ENCODE measurements around the gene FANCI.

The FANCI gene

GRCh38 chr15:89358435-89358754 lies 114.6 kb downstream of the FANCI start:
- Histone ChIP-seq H3K9me3 (ENCODE audit: low read length) (no peaks in the 10 kb centered on the region), H3K4me1 (ENCODE audit: insufficient read depth, low read length) (peaks cover 5% of the 10 kb centered on the region), H3K27me3 (ENCODE audit: control insufficient read depth in 1 of 2, insufficient read depth in 2 of 2, low read length in 2 of 2) (peaks cover 45 to 97% of the 10 kb centered on the region in 2 donors), H3K27ac (ENCODE audit: low read depth, low read length) (no peak overlapping the region), H3K4me3 (ENCODE audit: low read depth in 1 of 2, low read length in 2 of 2) (peak overlapping the region in 1 of 2 donors; percentile 43), H3K36me3 (ENCODE audit: insufficient read depth, low read length) (no peaks in the 10 kb centered on the region), H3K9ac (ENCODE audit: low read length) (no peak overlapping the region)

DNA sequence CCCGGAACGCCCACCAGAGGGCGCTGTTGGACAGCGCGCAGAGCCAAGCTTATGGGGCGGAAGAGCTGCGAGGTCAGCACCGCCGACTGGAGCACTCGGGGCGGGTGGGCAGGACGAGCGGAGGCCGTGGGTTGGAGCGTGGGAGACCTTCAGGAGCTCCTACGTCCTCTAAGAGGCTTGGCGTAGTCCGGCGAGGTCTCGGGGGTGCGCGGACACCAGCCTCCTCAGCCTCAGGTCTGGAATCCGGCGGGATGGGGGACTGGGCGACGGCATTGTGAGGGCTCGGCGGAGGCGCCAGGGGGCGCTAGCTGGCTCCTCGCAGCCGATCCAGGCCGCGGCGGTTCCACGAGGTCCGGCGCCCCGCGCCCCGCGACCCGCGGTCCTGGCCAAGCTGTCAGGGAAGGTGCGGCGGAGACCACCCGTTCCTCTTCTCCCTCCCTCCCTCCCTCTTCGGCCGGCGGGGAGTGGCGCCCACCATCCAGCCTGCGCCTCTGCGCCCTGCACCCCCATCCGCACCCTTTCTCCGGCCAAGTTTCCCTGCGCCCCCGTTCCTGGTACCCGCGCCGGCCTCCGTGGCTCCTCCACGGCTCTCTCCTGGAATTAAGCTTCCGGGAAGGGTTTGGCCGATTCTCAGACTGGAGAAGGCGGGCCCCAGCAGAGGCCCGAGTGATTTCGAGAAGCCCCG lies 115.1 kb downstream of the FANCI start:
- peaks cover 50 to 100% of the 10 kb centered on the region in 2 donors for H3K27me3 ChIP-seq (ENCODE audit: control insufficient read depth in 1 of 2, insufficient read depth in 2 of 2, low read length in 2 of 2)
- H3K27ac ChIP-seq (ENCODE audit: low read depth, low read length) = no peak overlapping the region
- H3K4me3 ChIP-seq (ENCODE audit: low read depth in 1 of 2, low read length in 2 of 2) = peak overlapping the region in 1 of 2 donors; percentile 43
- no peaks in the 10 kb centered on the region for H3K9me3 ChIP-seq (ENCODE audit: low read length)
- no peak overlapping the region for H3K9ac ChIP-seq (ENCODE audit: low read length)
- H3K36me3 ChIP-seq (ENCODE audit: insufficient read depth, low read length) = no peaks in the 10 kb centered on the region
- H3K4me1 ChIP-seq (ENCODE audit: insufficient read depth, low read length) = peaks cover 5% of the 10 kb centered on the region

DNA sequence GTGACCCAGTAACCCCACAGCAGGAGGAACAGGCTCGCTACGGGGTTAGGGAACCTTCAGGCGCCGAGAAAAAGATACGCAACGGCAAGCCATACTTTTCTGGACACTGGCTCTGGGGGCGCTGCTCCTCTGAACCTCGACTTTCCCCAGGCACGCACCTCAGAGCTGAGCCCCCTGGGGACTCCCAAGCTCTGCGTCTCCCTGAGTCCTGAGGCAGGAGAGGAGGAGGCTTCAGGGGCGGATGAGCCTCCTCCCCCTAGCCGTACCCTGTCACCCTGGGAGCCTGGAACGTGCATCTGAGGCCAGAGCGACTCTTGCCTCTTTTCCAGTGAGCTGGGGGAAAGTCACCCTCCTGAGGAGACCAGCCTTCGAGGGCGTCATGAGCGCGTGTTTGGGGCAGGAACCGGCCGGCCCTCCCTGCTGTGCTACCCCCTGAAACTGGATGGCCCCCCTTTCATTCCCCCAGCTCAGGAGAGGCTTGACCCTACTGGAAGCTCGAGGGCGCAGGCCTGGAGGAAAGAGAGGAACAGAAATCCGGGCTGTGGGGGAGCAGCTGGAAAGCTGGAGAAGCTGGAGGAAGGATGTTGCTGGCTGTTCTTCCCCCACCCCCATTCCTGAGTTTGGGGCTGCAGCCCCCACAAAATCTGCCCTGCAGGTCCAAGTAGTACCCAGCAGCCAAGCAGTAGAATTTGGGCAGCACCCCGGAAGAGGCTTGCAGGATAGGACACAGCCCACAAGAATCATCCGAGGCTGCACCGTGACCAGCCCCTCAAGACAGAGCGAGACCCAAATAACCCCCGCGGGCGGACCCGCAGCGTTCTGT lies 115.9 kb downstream of the FANCI start:
- H3K4me1 ChIP-seq (ENCODE audit: insufficient read depth, low read length) = peaks cover 5% of the 10 kb centered on the region
- no peaks in the 10 kb centered on the region for H3K9me3 ChIP-seq (ENCODE audit: low read length)
- H3K27ac ChIP-seq (ENCODE audit: low read depth, low read length) = no peak overlapping the region
- H3K4me3 ChIP-seq (ENCODE audit: low read depth in 1 of 2, low read length in 2 of 2) = no peak overlapping the region
- no peak overlapping the region for H3K9ac ChIP-seq (ENCODE audit: low read length)
- H3K36me3 ChIP-seq (ENCODE audit: insufficient read depth, low read length) = no peaks in the 10 kb centered on the region
- peaks cover 58 to 100% of the 10 kb centered on the region in 2 donors for H3K27me3 ChIP-seq (ENCODE audit: control insufficient read depth in 1 of 2, insufficient read depth in 2 of 2, low read length in 2 of 2)

- peaks cover 65 to 100% of the 10 kb centered on the region in 2 donors for H3K27me3 ChIP-seq (ENCODE audit: control insufficient read depth in 1 of 2, insufficient read depth in 2 of 2, low read length in 2 of 2)
- peaks cover 5% of the 10 kb centered on the region for H3K4me1 ChIP-seq (ENCODE audit: insufficient read depth, low read length)
- no peak overlapping the region for H3K9ac ChIP-seq (ENCODE audit: low read length)
- no peaks in the 10 kb centered on the region for H3K36me3 ChIP-seq (ENCODE audit: insufficient read depth, low read length)
- H3K4me3 ChIP-seq (ENCODE audit: low read depth in 1 of 2, low read length in 2 of 2) = no peak overlapping the region
- H3K27ac ChIP-seq (ENCODE audit: low read depth, low read length) = no peak overlapping the region
- H3K9me3 ChIP-seq (ENCODE audit: low read length) = no peaks in the 10 kb centered on the region
These were observed 116.7 kb downstream of the FANCI start for GRCh38 chr15:89360294-89360971.

- no peak overlapping the region for H3K4me3 ChIP-seq (ENCODE audit: low read depth in 1 of 2, low read length in 2 of 2)
- no peaks in the 10 kb centered on the region for H3K9me3 ChIP-seq (ENCODE audit: low read length)
- peaks cover 76 to 100% of the 10 kb centered on the region in 2 donors for H3K27me3 ChIP-seq (ENCODE audit: control insufficient read depth in 1 of 2, insufficient read depth in 2 of 2, low read length in 2 of 2)
- no peak overlapping the region for H3K27ac ChIP-seq (ENCODE audit: low read depth, low read length)
- peaks cover 5% of the 10 kb centered on the region for H3K4me1 ChIP-seq (ENCODE audit: insufficient read depth, low read length)
- no peak overlapping the region for H3K9ac ChIP-seq (ENCODE audit: low read length)
- no peaks in the 10 kb centered on the region for H3K36me3 ChIP-seq (ENCODE audit: insufficient read depth, low read length)
These were observed 117.8 kb downstream of the FANCI start for GRCh38 chr15:89361451-89362202.

- Histone ChIP-seq H3K4me3 (ENCODE audit: low read depth in 1 of 2, low read length in 2 of 2) (no peak overlapping the region), H3K9me3 (ENCODE audit: low read length) (no peaks in the 10 kb centered on the region), H3K27ac (ENCODE audit: low read depth, low read length) (no peak overlapping the region), H3K4me1 (ENCODE audit: insufficient read depth, low read length) (peaks cover 5% of the 10 kb centered on the region), H3K27me3 (ENCODE audit: control insufficient read depth in 1 of 2, insufficient read depth in 2 of 2, low read length in 2 of 2) (peaks cover 81 to 100% of the 10 kb centered on the region in 2 donors), H3K36me3 (ENCODE audit: insufficient read depth, low read length) (no peaks in the 10 kb centered on the region), H3K9ac (ENCODE audit: low read length) (no peak overlapping the region)
These were observed 118.7 kb downstream of the FANCI start for GRCh38 chr15:89362203-89363101.

- no peaks in the 10 kb centered on the region for H3K9me3 ChIP-seq (ENCODE audit: low read length)
- H3K36me3 ChIP-seq (ENCODE audit: insufficient read depth, low read length) = no peaks in the 10 kb centered on the region
- peaks cover 5% of the 10 kb centered on the region for H3K4me1 ChIP-seq (ENCODE audit: insufficient read depth, low read length)
- no peak overlapping the region for H3K9ac ChIP-seq (ENCODE audit: low read length)
- H3K27me3 ChIP-seq (ENCODE audit: control insufficient read depth in 1 of 2, insufficient read depth in 2 of 2, low read length in 2 of 2) = peaks cover 81 to 100% of the 10 kb centered on the region in 2 donors
- H3K27ac ChIP-seq (ENCODE audit: low read depth, low read length) = no peak overlapping the region
- no peak overlapping the region for H3K4me3 ChIP-seq (ENCODE audit: low read depth in 1 of 2, low read length in 2 of 2)
These were observed 119.4 kb downstream of the FANCI start for GRCh38 chr15:89363133-89363532.

GRCh38 chr15:89363770-89364169 lies 120.0 kb downstream of the FANCI start:
- H3K4me3 ChIP-seq (ENCODE audit: low read depth in 1 of 2, low read length in 2 of 2) = no peak overlapping the region
- no peaks in the 10 kb centered on the region for H3K9me3 ChIP-seq (ENCODE audit: low read length)
- peaks cover 82 to 100% of the 10 kb centered on the region in 2 donors for H3K27me3 ChIP-seq (ENCODE audit: control insufficient read depth in 1 of 2, insufficient read depth in 2 of 2, low read length in 2 of 2)
- H3K9ac ChIP-seq (ENCODE audit: low read length) = no peak overlapping the region
- H3K36me3 ChIP-seq (ENCODE audit: insufficient read depth, low read length) = no peaks in the 10 kb centered on the region
- peaks cover 5% of the 10 kb centered on the region for H3K4me1 ChIP-seq (ENCODE audit: insufficient read depth, low read length)
- H3K27ac ChIP-seq (ENCODE audit: low read depth, low read length) = no peak overlapping the region

DNA sequence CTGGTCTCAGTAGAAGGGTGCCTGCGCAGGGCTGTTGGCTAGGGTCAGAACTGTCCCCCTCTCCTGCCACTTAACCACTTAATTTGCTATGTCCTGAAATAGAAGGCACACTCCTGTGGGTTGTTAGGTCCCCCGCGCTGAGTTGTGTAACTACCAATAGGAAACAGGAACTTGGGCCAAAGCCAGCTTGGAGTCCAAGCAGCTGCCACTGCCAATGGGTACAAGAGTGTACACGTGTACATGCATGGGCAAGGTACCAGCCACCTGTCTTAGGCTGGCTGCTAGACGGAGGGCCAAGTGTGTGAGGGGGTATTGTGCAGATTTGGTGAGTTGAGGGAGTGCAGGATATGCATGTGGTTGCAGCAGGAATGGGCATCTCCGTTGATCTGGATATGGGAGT lies 120.6 kb downstream of the FANCI start:
- Histone ChIP-seq H3K9ac (ENCODE audit: low read length) (no peak overlapping the region), H3K9me3 (ENCODE audit: low read length) (no peaks in the 10 kb centered on the region), H3K27me3 (ENCODE audit: control insufficient read depth in 1 of 2, insufficient read depth in 2 of 2, low read length in 2 of 2) (peaks cover 85 to 100% of the 10 kb centered on the region in 2 donors), H3K36me3 (ENCODE audit: insufficient read depth, low read length) (no peaks in the 10 kb centered on the region), H3K27ac (ENCODE audit: low read depth, low read length) (no peak overlapping the region), H3K4me3 (ENCODE audit: low read depth in 1 of 2, low read length in 2 of 2) (no peak overlapping the region), H3K4me1 (ENCODE audit: insufficient read depth, low read length) (peaks cover 5% of the 10 kb centered on the region)

GRCh38 chr15:89364741-89365450 lies 121.1 kb downstream of the FANCI start:
- H3K27me3 ChIP-seq (ENCODE audit: control insufficient read depth in 1 of 2, insufficient read depth in 2 of 2, low read length in 2 of 2) = peaks cover 83 to 100% of the 10 kb centered on the region in 2 donors
- no peak overlapping the region for H3K4me3 ChIP-seq (ENCODE audit: low read depth in 1 of 2, low read length in 2 of 2)
- no peaks in the 10 kb centered on the region for H3K9me3 ChIP-seq (ENCODE audit: low read length)
- peaks cover 5% of the 10 kb centered on the region for H3K4me1 ChIP-seq (ENCODE audit: insufficient read depth, low read length)
- H3K27ac ChIP-seq (ENCODE audit: low read depth, low read length) = no peak overlapping the region
- no peaks in the 10 kb centered on the region for H3K36me3 ChIP-seq (ENCODE audit: insufficient read depth, low read length)
- H3K9ac ChIP-seq (ENCODE audit: low read length) = no peak overlapping the region

Measured in muscle layer of colon (tissue), 2 donors.